Transverse colon (tissue), 4 donors: ENCODE data around the gene NOA1.

Source experiments
- CTCF ChIP-seq, 5 experiments: fragments of 200-600 bp in 3 of 5; fragments of 450-650 bp in 2 of 5; sonication (generic) in 3 of 5; IDR thresholded peaks; 1 replicate in 2 of 5; 2 replicates in 3 of 5; pipeline ENCODE4 v1.5.1; 2016 to 2017; ENCODE audit warnings: antibody characterized with exemption in 5 of 5, inconsistent platforms in 3 of 5, mild to moderate bottlenecking in 2 of 5, moderate library complexity in 1 of 5
- POLR2A ChIP-seq: fragments of 450-650 bp; IDR thresholded peaks from one replicate; pipeline ENCODE4 v1.6.1; 2016; ENCODE audit warnings: antibody characterized with exemption, mild to moderate bottlenecking, moderate library complexity
- POLR2AphosphoS5 ChIP-seq, 3 donors: sonication (generic); formaldehyde crosslinking; IDR thresholded peaks; one replicate each; pipeline ENCODE4 v1.6.1; 2016; ENCODE audit warnings: antibody characterized with exemption in 3 of 3

- no peak for TF ChIP-seq CTCF (IDR thresholded peaks at IDR 0.05)
- TF ChIP-seq POLR2AphosphoS5 (IDR thresholded peaks at IDR 0.05): no peak
- TF ChIP-seq POLR2A: no peak
These were observed 2.1 kb upstream of the NOA1 start for GRCh38 chr4:56979421-56980072.
